K562 (cell line): Measurements from ENCODE around the gene MKS1. TPM values are rescaled to one million over a fixed set of nuclear protein-coding genes. Genes with fewer than 3 reads are reported as not detected.
A peak's percentile ranks its signal among the peaks of the same experiment; 100 is the strongest.

Source experiments
- ATAC-seq: fragments of 200-7000 bp; cut with Tn5 transposase; 3 replicates; pipeline ENCODE4 v1.9.1; 2020; ENCODE audit warnings: moderate library complexity
- BruUV-seq: library from RNA; stranded (reverse); fragments of 400-500 nt; replicated peaks from 2 replicates; lab custom pipeline; 2021; lab: Mats Ljungman, UMichigan
- CTCF ChIA-PET: fragments of 300-600 bp; formaldehyde crosslinking; extraction: SDS; loops from one replicate; lab custom pipeline; 2021; ENCODE audit warnings: low intra/inter-chr PET ratio; lab: Yijun Ruan, JAX
- POLR2A ChIA-PET: fragments of 300-600, 350-650 bp; sonication (Branson Sonifier 250); formaldehyde crosslinking; extraction: SDS; loops from one replicate; lab custom pipeline; 2021; ENCODE audit warnings: antibody characterized with exemption, inconsistent platforms; lab: Yijun Ruan, JAX
- DNase-seq, 4 experiments: peaks; one replicate each; pipeline versions ENCODE4 v3.0.0 to v3.0.0-alpha.2; 2011 to 2018; ENCODE audit warnings: low spot score in 3 of 4, mixed read lengths in 3 of 4; ENCODE audit errors: extremely low read depth in 1 of 4
- FAIRE-seq: peaks from 2 replicates; lab custom pipeline; 2011; peaks lifted over from hg19 to GRCh38; lab: Jason Lieb, UNC
- H2AFZ ChIP-seq: 2 replicates; pipeline ENCODE4 v1.6.0; 2011; ENCODE audit warnings: low read depth, low read length, control low read depth, inconsistent platforms
- H3K27ac ChIP-seq: fragments of 200-600 bp; 3 replicates; pipeline ENCODE4 v1.8.0; 2011; ENCODE audit warnings: low read depth, mild to moderate bottlenecking, control low read depth, inconsistent platforms, low read length, moderate library complexity, mixed read lengths; ENCODE audit errors: extremely low read depth
- H3K27me3 ChIP-seq, 2 experiments: fragments of 300-600 bp in 1 of 2; 2 replicates in 1 of 2; 3 replicates in 1 of 2; pipeline versions ENCODE4 v1.6.0 to v1.8.0; 2011; ENCODE audit warnings: inconsistent platforms in 2 of 2, low read length in 2 of 2, mild to moderate bottlenecking in 1 of 2, mixed read lengths in 1 of 2, moderate library complexity in 1 of 2; ENCODE audit not compliant: control insufficient read depth in 2 of 2, insufficient read depth in 2 of 2
- H3K36me3 ChIP-seq: fragments of 300-600 bp; 3 replicates; pipeline ENCODE4 v1.8.0; 2011; ENCODE audit warnings: mild to moderate bottlenecking, low read length, inconsistent platforms; ENCODE audit not compliant: control insufficient read depth, insufficient read depth
- H3K4me1 ChIP-seq, 2 experiments: fragments of 200-600 bp in 1 of 2; replicated peaks in 1 of 2; 2 replicates in 1 of 2; 3 replicates in 1 of 2; pipeline versions ENCODE4 v1.5.1 to v1.8.0; 2011; ENCODE audit warnings: inconsistent platforms in 2 of 2, low read length in 2 of 2, mild to moderate bottlenecking in 1 of 2, mixed read lengths in 1 of 2, moderate library complexity in 1 of 2; ENCODE audit not compliant: control insufficient read depth in 2 of 2, insufficient read depth in 2 of 2
- H3K4me2 ChIP-seq: 2 replicates; pipeline ENCODE4 v1.6.1; 2011; ENCODE audit warnings: low read length, control low read depth, inconsistent platforms, mixed read lengths; ENCODE audit not compliant: insufficient read depth
- H3K4me3 ChIP-seq: fragments of 200-600 bp; sonication (generic), shearing (Covaris generic); 2 replicates; pipeline ENCODE4 v1.5.1; 2016; ENCODE audit warnings: control low read depth, inconsistent platforms
- H3K79me2 ChIP-seq: fragments of 200-600 bp; 3 replicates; pipeline ENCODE4 v1.8.0; 2011; ENCODE audit warnings: low read length, inconsistent platforms; ENCODE audit not compliant: control insufficient read depth, insufficient read depth
- H3K9ac ChIP-seq, 2 experiments: 2 replicates each; pipeline versions ENCODE4 v1.6.0 to v1.6.1; 2011; ENCODE audit warnings: low read depth in 2 of 2, low read length in 2 of 2, control low read depth in 1 of 2, inconsistent platforms in 1 of 2, mild to moderate bottlenecking in 1 of 2, mixed read lengths in 1 of 2; ENCODE audit not compliant: insufficient read depth in 1 of 2
- H3K9me1 ChIP-seq: one replicate; pipeline ENCODE4 v1.6.0; 2011; ENCODE audit warnings: inconsistent platforms, mild to moderate bottlenecking, low read length, moderate library complexity; ENCODE audit not compliant: control insufficient read depth, insufficient read depth
- H3K9me3 ChIP-seq: replicated peaks from 2 replicates; pipeline ENCODE4 v1.5.1; 2011; ENCODE audit warnings: low read depth, low read length, inconsistent platforms; ENCODE audit not compliant: control insufficient read depth, insufficient read depth
- H4K20me1 ChIP-seq: replicated peaks from 2 replicates; pipeline ENCODE4 v1.6.1; 2011; ENCODE audit warnings: low read length, inconsistent platforms, mixed read lengths; ENCODE audit not compliant: control insufficient read depth, insufficient read depth
- CBX8 ChIP-seq: fragments of 200-600 bp; sonication (generic); IDR thresholded peaks from 2 replicates; pipeline ENCODE4 v1.6.1; 2012; ENCODE audit warnings: borderline replicate concordance, mixed run types, low read depth, mild to moderate bottlenecking, moderate library complexity, mixed read lengths, low read length, control low read depth, inconsistent platforms; ENCODE audit not compliant: poor library complexity, severe bottlenecking; ENCODE audit errors: extremely low read depth
- PRMT5 ChIP-seq: sonication (generic); formaldehyde crosslinking; IDR thresholded peaks from 2 replicates; pipeline ENCODE4 v1.5.0; 2020; ENCODE audit warnings: missing genetic modification reagents
- STAT6 ChIP-seq: sonication (generic); formaldehyde crosslinking; IDR thresholded peaks from 2 replicates; pipeline ENCODE4 v1.8.1; 2023; ENCODE audit warnings: mild to moderate bottlenecking, missing genetic modification reagents
- ZEB2 ChIP-seq: fragments of 450-650 bp; IDR thresholded peaks from 2 replicates; pipeline ENCODE4 v1.6.1; 2016
- WGBS: fragments of 100-300 bp; shearing (Covaris generic); methylation state at CpG from one replicate; pipeline ENCODE4 v1.1.6; 2016; ENCODE audit warnings: low coverage, mixed read lengths; ENCODE audit not compliant: insufficient coverage; ENCODE audit errors: missing lambda C conversion rate; 5-methylcytosine and 5-hydroxymethylcytosine counted together
- in situ Hi-C: fragments of 300-500 bp; cut with MboI; formaldehyde crosslinking; loops from 4 replicates; pipeline ENCODE4 v1.15.0; 2018; ENCODE audit warnings: inconsistent platforms, mixed read lengths
- intact Hi-C: fragments of 100-400 bp; cut with micrococcal nuclease; formaldehyde crosslinking; loops from 2 replicates; pipeline ENCODE4 v1.14.2; 2022
- polyA plus RNA-seq, 8 experiments: library from polyadenylated mRNA; depleted of rRNA in 4 of 8; stranded (reverse) in 5 of 8; unstranded in 3 of 8; fragments of >200 nt; fragmentation: Nextera tagmentation in 2 of 8; fragmentation: Illumina TruSeq in 1 of 8; extraction: Ambion mirVana in 2 of 8; extraction: Trizol in 1 of 8; gene quantifications; 2 replicates each; pipeline versions ENCODE4 v1.2.1 to v1.2.3, GENCODE V29; 2011 to 2014; ENCODE audit warnings: inconsistent platforms in 1 of 8, missing spikeins in 1 of 8
- total RNA-seq, 7 experiments: library from RNA; depleted of rRNA in 6 of 7; stranded (reverse); fragments of >200 nt in 6 of 7; fragmentation: Illumina TruSeq in 2 of 7; extraction: Trizol in 2 of 7; gene quantifications; 2 replicates each; pipeline versions ENCODE4 v1.2.1 to v1.2.3, GENCODE V29; 2011 to 2021; ENCODE audit warnings: low replicate concordance in 1 of 7
- TF ChIP-seq, protein P1 (sequence below): IDR thresholded peaks from 2 replicates; pipeline ENCODE4 v1.6.1; 2011; ENCODE audit warnings: borderline replicate concordance, low read depth, mild to moderate bottlenecking, moderate library complexity, low read length; ENCODE audit not compliant: insufficient read depth, poor library complexity, severe bottlenecking
- TF ChIP-seq, protein P2 (sequence below): sonication (generic); formaldehyde crosslinking; IDR thresholded peaks from 2 replicates; pipeline ENCODE4 v1.8.0; 2022; ENCODE audit warnings: mild to moderate bottlenecking, low read depth, missing genetic modification reagents

MKS1 gene
- total and polyA plus RNA-seq, 9 of the 15 experiments (the other 6 are each of a cell fraction or from before 2014, with no cell fraction given): 16.3 to 31.0 (median 25.9) TPM

- BruUV-seq: no TSS peak
- FAIRE-seq: no peak
- in situ Hi-C loops: no loop called here
Measured at GRCh38 chr17:58262149-58262548, 43.1 kb upstream of the MKS1 start.

DNA sequence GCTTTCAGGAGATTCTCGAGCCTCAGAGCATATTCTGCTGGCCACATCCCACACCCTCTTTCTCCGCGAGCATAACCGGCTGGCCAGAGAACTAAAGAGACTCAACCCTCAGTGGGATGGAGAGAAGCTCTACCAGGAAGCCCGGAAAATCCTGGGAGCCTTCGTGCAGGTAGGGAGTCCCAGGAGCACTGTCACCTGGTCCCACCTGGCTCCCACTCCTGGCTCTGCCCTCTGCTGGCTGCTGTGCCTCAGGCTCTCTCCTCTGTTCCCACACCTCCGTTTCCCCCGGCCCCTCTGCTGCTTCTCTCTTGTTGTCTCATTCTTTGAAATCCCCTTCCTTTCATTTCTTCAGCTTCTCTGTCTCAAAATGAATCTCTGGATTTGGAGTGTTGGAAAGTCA, 35.7 kb upstream of the MKS1 start:
- Histone ChIP-seq H3K79me2 (no peaks in the 10 kb centered on the region), H3K4me2 (no peak overlapping the region), H4K20me1 (no peaks in the 10 kb centered on the region), H3K27me3 (peaks cover 0 to 11% of the 10 kb centered on the region in 2 experiments; a peak in 3 of 5 replicates), H3K9me1 (no peaks in the 10 kb centered on the region), H3K4me3 (no peak overlapping the region), H3K36me3 (no peaks in the 10 kb centered on the region), H2AFZ (no peak overlapping the region; the same call in 1 of the 2 replicates), H3K9ac (no peak overlapping the region), H3K4me1 (peaks cover 2 to 5% of the 10 kb centered on the region in 2 experiments; a peak in 3 of 5 replicates), H3K9me3 (no peaks in the 10 kb centered on the region), H3K27ac (no peak overlapping the region)
- intact Hi-C loops: loop anchor here (5.0 kb wide), 1 partner anchor 133 kb away; no protein-coding TSS in a partner anchor
- 13% methylated on average over 7 of the region's 8 CpGs for WGBS
- in situ Hi-C loops: no loop called here
- POLR2A ChIA-PET: no interaction called here
- ATAC-seq: peak; percentile 61; the same call in 1 of the 3 replicates
- CTCF ChIA-PET: interaction anchor here (0.8 kb wide), 1 partner anchor 35 kb away, joined by 3 read pairs; no protein-coding TSS in a partner anchor
- no TSS peak for BruUV-seq
- FAIRE-seq: no peak
- DNase-seq: no peak
- TF ChIP-seq, protein P1, sequence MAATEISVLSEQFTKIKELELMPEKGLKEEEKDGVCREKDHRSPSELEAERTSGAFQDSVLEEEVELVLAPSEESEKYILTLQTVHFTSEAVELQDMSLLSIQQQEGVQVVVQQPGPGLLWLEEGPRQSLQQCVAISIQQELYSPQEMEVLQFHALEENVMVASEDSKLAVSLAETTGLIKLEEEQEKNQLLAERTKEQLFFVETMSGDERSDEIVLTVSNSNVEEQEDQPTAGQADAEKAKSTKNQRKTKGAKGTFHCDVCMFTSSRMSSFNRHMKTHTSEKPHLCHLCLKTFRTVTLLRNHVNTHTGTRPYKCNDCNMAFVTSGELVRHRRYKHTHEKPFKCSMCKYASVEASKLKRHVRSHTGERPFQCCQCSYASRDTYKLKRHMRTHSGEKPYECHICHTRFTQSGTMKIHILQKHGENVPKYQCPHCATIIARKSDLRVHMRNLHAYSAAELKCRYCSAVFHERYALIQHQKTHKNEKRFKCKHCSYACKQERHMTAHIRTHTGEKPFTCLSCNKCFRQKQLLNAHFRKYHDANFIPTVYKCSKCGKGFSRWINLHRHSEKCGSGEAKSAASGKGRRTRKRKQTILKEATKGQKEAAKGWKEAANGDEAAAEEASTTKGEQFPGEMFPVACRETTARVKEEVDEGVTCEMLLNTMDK: peak; percentile 41
- no peak for TF ChIP-seq STAT6
- peak; percentile 33; the same call in 1 of the 2 replicates for TF ChIP-seq ZEB2

More at GRCh38 chr17:58262149-58262548, 43.1 kb upstream of the MKS1 start:
- Histone ChIP-seq H4K20me1 (no peaks in the 10 kb centered on the region), H3K4me1 (no peaks in the 10 kb centered on the region), H3K27ac (no peak overlapping the region), H3K79me2 (no peaks in the 10 kb centered on the region), H3K36me3 (no peaks in the 10 kb centered on the region), H3K9me3 (no peaks in the 10 kb centered on the region), H2AFZ (no peak overlapping the region), H3K4me2 (no peak overlapping the region), H3K4me3 (no peak overlapping the region), H3K9me1 (no peaks in the 10 kb centered on the region), H3K9ac (no peak overlapping the region), H3K27me3 (peaks cover 35 to 42% of the 10 kb centered on the region in 2 experiments)
- POLR2A ChIA-PET: no interaction called here
- 4% methylated on average over 11 of the region's 11 CpGs for WGBS
- intact Hi-C loops: no loop called here
- no peak for TF ChIP-seq PRMT5
- peak; percentile 85 for TF ChIP-seq CBX8
- TF ChIP-seq, protein P2, sequence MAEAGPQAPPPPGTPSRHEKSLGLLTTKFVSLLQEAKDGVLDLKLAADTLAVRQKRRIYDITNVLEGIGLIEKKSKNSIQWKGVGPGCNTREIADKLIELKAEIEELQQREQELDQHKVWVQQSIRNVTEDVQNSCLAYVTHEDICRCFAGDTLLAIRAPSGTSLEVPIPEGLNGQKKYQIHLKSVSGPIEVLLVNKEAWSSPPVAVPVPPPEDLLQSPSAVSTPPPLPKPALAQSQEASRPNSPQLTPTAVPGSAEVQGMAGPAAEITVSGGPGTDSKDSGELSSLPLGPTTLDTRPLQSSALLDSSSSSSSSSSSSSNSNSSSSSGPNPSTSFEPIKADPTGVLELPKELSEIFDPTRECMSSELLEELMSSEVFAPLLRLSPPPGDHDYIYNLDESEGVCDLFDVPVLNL (CRISPR knock-in tag): no peak
- CTCF ChIA-PET: no interaction called here
- no peak for DNase-seq
- ATAC-seq: no peak
